Astrocyte (in vitro differentiated cells and primary cell): ENCODE results near the gene CRLF1.

Experiments used
- EZH2 ChIP-seq: IDR thresholded peaks from 2 replicates; pipeline ENCODE4 v1.6.1; 2012; ENCODE audit warnings: mild to moderate bottlenecking, low read length, inconsistent platforms; ENCODE audit not compliant: insufficient read depth
- TF ChIP-seq, protein P1 (sequence below): IDR thresholded peaks from 2 replicates; pipeline ENCODE4 v1.5.1; 2011; ENCODE audit warnings: low read depth, mild to moderate bottlenecking, inconsistent platforms, low read length, moderate library complexity; ENCODE audit not compliant: insufficient read depth

GRCh38 chr19:18647807-18648206, 41.2 kb upstream of the CRLF1 start:
- TF ChIP-seq, protein P1, sequence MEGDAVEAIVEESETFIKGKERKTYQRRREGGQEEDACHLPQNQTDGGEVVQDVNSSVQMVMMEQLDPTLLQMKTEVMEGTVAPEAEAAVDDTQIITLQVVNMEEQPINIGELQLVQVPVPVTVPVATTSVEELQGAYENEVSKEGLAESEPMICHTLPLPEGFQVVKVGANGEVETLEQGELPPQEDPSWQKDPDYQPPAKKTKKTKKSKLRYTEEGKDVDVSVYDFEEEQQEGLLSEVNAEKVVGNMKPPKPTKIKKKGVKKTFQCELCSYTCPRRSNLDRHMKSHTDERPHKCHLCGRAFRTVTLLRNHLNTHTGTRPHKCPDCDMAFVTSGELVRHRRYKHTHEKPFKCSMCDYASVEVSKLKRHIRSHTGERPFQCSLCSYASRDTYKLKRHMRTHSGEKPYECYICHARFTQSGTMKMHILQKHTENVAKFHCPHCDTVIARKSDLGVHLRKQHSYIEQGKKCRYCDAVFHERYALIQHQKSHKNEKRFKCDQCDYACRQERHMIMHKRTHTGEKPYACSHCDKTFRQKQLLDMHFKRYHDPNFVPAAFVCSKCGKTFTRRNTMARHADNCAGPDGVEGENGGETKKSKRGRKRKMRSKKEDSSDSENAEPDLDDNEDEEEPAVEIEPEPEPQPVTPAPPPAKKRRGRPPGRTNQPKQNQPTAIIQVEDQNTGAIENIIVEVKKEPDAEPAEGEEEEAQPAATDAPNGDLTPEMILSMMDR = no peak
- no peak for TF ChIP-seq EZH2
